22Rv1 (cell line): Measurements from ENCODE around the gene CHSY1.

Experiments
- H3K27ac ChIP-seq: fragments of 450-650 bp; 2 replicates; pipeline ENCODE4 v1.5.1; 2017
- CTCF ChIP-seq: fragments of 450-650 bp; IDR thresholded peaks from 2 replicates; pipeline ENCODE4 v1.5.1; 2017; ENCODE audit warnings: mild to moderate bottlenecking
- ZFX ChIP-seq: fragments of 450-650 bp; IDR thresholded peaks from 2 replicates; pipeline ENCODE4 v1.6.1; 2017; ENCODE audit warnings: antibody characterized with exemption, borderline replicate concordance

The CHSY1 gene

GRCh38 chr15:101198800-101199199 is 53.0 kb downstream of the CHSY1 start:
- no peak for TF ChIP-seq CTCF
- H3K27ac ChIP-seq = no peak overlapping the region

- H3K27ac ChIP-seq = no peak overlapping the region
- TF ChIP-seq CTCF = no peak
- TF ChIP-seq ZFX = no peak
Measured at GRCh38 chr15:101198031-101198575, 53.7 kb downstream of the CHSY1 start.

GRCh38 chr15:101194546-101195125 is 57.2 kb downstream of the CHSY1 start:
- TF ChIP-seq ZFX = no peak
- no peak for TF ChIP-seq CTCF
- no peak overlapping the region for H3K27ac ChIP-seq

GRCh38 chr15:101193806-101194545 is 57.9 kb downstream of the CHSY1 start:
- H3K27ac ChIP-seq = no peak overlapping the region
- TF ChIP-seq CTCF = no peak
- TF ChIP-seq ZFX = no peak

- H3K27ac ChIP-seq = no peak overlapping the region
- TF ChIP-seq ZFX (no peak), CTCF (no peak)
Measured at GRCh38 chr15:101193120-101193644, 58.7 kb downstream of the CHSY1 start.

GRCh38 chr15:101192081-101192480 is 59.8 kb downstream of the CHSY1 start:
- TF ChIP-seq CTCF (no peak), ZFX (no peak)
- no peak overlapping the region for H3K27ac ChIP-seq

- H3K27ac ChIP-seq = no peak overlapping the region
Measured at GRCh38 chr15:101191242-101191641, 60.6 kb downstream of the CHSY1 start.

More at GRCh38 chr15:101191242-101191641, 60.6 kb downstream of the CHSY1 start:
- TF ChIP-seq CTCF (no peak), ZFX (no peak)
